ENCODE data around the gene KLHL4. TPM values are rescaled to one million over a fixed set of nuclear protein-coding genes. Genes with fewer than 3 reads are reported as not detected.

KLHL4 gene
- polyA plus RNA-seq, 1 donor (not counting 4 experiments of a cell fraction or from before 2014, with no cell fraction given) = 3.7 TPM

DNA sequence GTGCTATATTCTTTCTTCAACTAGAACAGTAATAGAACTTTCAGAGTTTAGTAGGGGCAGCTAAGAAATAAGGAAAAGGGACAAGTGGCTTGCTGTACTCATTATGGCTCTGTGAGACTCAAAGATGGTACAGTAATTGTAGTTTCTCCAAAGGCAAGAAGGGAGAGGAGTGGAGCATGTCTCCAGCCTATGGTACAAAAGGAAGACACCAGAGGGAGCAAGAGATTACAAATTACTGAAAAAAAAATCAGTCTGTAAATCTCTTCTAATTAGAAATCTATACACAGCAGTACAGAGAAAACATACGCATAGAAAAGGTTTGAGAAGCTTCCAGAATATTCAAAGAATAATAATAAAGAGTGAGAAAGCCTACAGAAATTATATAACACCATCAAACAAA lies 61.4 kb downstream of the KLHL4 start:
- Histone ChIP-seq H3K36me3 (ENCODE audit: control insufficient read depth in 2 of 2, extremely low read depth in 1 of 2, insufficient read depth in 2 of 2, low read length in 2 of 2) (no peaks in the 10 kb centered on the region), H3K79me2 (ENCODE audit: control insufficient read depth, insufficient read depth, low read length) (no peaks in the 10 kb centered on the region), H2AFZ (ENCODE audit: control insufficient read depth, low read length) (no peak overlapping the region), H3K4me2 (ENCODE audit: control insufficient read depth, extremely low read depth, insufficient read depth, low read depth, low read length) (no peak overlapping the region), H3K4me1 (ENCODE audit: control insufficient read depth, extremely low read depth, insufficient read depth, low read length) (no peaks in the 10 kb centered on the region), H3K27ac (ENCODE audit: control insufficient read depth, insufficient read depth, low read length) (no peak overlapping the region), H4K20me1 (ENCODE audit: control insufficient read depth, extremely low read depth, insufficient read depth, low read length) (no peaks in the 10 kb centered on the region), H3K9ac (ENCODE audit: control insufficient read depth, extremely low read depth, insufficient read depth, low read length) (no peak overlapping the region), H3K27me3 (ENCODE audit: control insufficient read depth, extremely low read depth, insufficient read depth, low read length) (no peaks in the 10 kb centered on the region), H3K4me3 (ENCODE audit: control insufficient read depth in 2 of 3, extremely low read depth in 1 of 3, insufficient read depth in 2 of 3, low read depth in 1 of 3, low read length in 3 of 3) (no peak overlapping the region), H3K9me3 (ENCODE audit: control insufficient read depth, low read depth, low read length) (no peaks in the 10 kb centered on the region), H3K9me1 (ENCODE audit: control insufficient read depth, extremely low read depth, insufficient read depth, low read length) (no peaks in the 10 kb centered on the region)
- DNase-seq (ENCODE audit: low read depth, low spot score) (no peak), FAIRE-seq (no peak)
- dilution Hi-C loops (cut with MboI; ENCODE audit: extremely low pct_ligation_motif_present, low sequenced_read_pairs) = no loop called here
- TF ChIP-seq, protein P1, sequence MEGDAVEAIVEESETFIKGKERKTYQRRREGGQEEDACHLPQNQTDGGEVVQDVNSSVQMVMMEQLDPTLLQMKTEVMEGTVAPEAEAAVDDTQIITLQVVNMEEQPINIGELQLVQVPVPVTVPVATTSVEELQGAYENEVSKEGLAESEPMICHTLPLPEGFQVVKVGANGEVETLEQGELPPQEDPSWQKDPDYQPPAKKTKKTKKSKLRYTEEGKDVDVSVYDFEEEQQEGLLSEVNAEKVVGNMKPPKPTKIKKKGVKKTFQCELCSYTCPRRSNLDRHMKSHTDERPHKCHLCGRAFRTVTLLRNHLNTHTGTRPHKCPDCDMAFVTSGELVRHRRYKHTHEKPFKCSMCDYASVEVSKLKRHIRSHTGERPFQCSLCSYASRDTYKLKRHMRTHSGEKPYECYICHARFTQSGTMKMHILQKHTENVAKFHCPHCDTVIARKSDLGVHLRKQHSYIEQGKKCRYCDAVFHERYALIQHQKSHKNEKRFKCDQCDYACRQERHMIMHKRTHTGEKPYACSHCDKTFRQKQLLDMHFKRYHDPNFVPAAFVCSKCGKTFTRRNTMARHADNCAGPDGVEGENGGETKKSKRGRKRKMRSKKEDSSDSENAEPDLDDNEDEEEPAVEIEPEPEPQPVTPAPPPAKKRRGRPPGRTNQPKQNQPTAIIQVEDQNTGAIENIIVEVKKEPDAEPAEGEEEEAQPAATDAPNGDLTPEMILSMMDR (optimal IDR thresholded peaks at IDR 0.05 in 1 of 3, IDR thresholded peaks at IDR 0.05 in 1 of 3, conservative IDR thresholded peaks at IDR 0.05 in 1 of 3; ENCODE audit: extremely low read depth in 1 of 3, insufficient read depth in 2 of 3, low read length in 3 of 3) = no peak
- no peak for TF ChIP-seq EZH2 (IDR thresholded peaks at IDR 0.05; ENCODE audit: low read length)

DNA sequence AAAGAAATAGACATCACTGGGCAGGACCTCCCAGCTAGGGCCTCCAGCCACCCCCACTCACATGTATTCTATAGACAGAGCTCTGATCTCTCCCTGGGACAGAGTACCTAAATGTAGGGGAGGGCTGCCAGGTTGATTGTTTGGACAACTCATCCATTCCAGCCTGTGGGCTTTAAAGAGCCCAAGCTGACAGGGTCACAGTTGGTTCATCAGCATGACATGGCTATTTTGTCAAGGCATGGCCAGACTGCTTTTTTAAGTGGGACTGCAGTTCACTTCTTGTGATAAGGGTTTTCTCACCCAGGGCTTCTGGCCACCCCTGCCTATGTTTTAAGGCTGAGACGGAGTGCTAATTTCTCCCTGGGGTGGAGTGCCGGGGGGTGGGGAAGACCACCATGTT lies 63.3 kb downstream of the KLHL4 start:
- FAIRE-seq = no peak
- Histone ChIP-seq H3K4me2 (ENCODE audit: control insufficient read depth, extremely low read depth, insufficient read depth, low read depth, low read length) (no peak overlapping the region), H3K27me3 (ENCODE audit: control insufficient read depth, extremely low read depth, insufficient read depth, low read length) (no peaks in the 10 kb centered on the region), H3K36me3 (ENCODE audit: control insufficient read depth in 2 of 2, extremely low read depth in 1 of 2, insufficient read depth in 2 of 2, low read length in 2 of 2) (no peaks in the 10 kb centered on the region), H3K9me3 (ENCODE audit: control insufficient read depth, low read depth, low read length) (no peaks in the 10 kb centered on the region), H4K20me1 (ENCODE audit: control insufficient read depth, extremely low read depth, insufficient read depth, low read length) (no peaks in the 10 kb centered on the region), H2AFZ (ENCODE audit: control insufficient read depth, low read length) (no peak overlapping the region), H3K27ac (ENCODE audit: control insufficient read depth, insufficient read depth, low read length) (no peak overlapping the region), H3K4me3 (ENCODE audit: control insufficient read depth in 2 of 3, extremely low read depth in 1 of 3, insufficient read depth in 2 of 3, low read depth in 1 of 3, low read length in 3 of 3) (no peak overlapping the region), H3K4me1 (ENCODE audit: control insufficient read depth, extremely low read depth, insufficient read depth, low read length) (no peaks in the 10 kb centered on the region), H3K9ac (ENCODE audit: control insufficient read depth, extremely low read depth, insufficient read depth, low read length) (no peak overlapping the region), H3K79me2 (ENCODE audit: control insufficient read depth, insufficient read depth, low read length) (no peaks in the 10 kb centered on the region), H3K9me1 (ENCODE audit: control insufficient read depth, extremely low read depth, insufficient read depth, low read length) (no peaks in the 10 kb centered on the region)
- TF ChIP-seq, protein P1 (optimal IDR thresholded peaks at IDR 0.05 in 1 of 3, IDR thresholded peaks at IDR 0.05 in 1 of 3, conservative IDR thresholded peaks at IDR 0.05 in 1 of 3; ENCODE audit: extremely low read depth in 1 of 3, insufficient read depth in 2 of 3, low read length in 3 of 3) = no peak
- TF ChIP-seq EZH2 (IDR thresholded peaks at IDR 0.05; ENCODE audit: low read length) = no peak
- dilution Hi-C loops (cut with MboI; ENCODE audit: extremely low pct_ligation_motif_present, low sequenced_read_pairs) = no loop called here
- DNase-seq (ENCODE audit: low read depth, low spot score) = no peak

Data from keratinocyte (primary cell).